HG03439 (cell line): Measurements from ENCODE around the gene CA5A.
"Not testable (repeated sequence)": the region's sequence is repeated elsewhere in the genome, so short reads cannot be mapped to it uniquely, and the experiment has no call there.

Experiments
- ATAC-seq: cut with Tn5 transposase; IDR thresholded peaks from one replicate; pipeline ENCODE4 v1.9.1; 2021; ENCODE audit warnings: mild to moderate bottlenecking, moderate library complexity; ENCODE audit not compliant: unreplicated experiment

The CA5A gene

GRCh38 chr16:87936375-87937230 is at the start of gene CA5A:
Gene CA5A, minus strand, starts transcription at chr16:87936529. Its CDS starts 79 bp downstream, at chr16:87936450.
- no peak for ATAC-seq

- ATAC-seq, result not testable (repeated sequence)
Measured at GRCh38 chr16:87985493-87985892, 49.2 kb upstream of the CA5A start.

GRCh38 chr16:87984632-87985267 is 48.4 kb upstream of the CA5A start:
- no peak for ATAC-seq

- not testable (repeated sequence) for ATAC-seq
Measured at GRCh38 chr16:87984180-87984579, 47.9 kb upstream of the CA5A start.

GRCh38 chr16:87983737-87984097 is 47.4 kb upstream of the CA5A start:
- ATAC-seq, result not testable (repeated sequence)

DNA sequence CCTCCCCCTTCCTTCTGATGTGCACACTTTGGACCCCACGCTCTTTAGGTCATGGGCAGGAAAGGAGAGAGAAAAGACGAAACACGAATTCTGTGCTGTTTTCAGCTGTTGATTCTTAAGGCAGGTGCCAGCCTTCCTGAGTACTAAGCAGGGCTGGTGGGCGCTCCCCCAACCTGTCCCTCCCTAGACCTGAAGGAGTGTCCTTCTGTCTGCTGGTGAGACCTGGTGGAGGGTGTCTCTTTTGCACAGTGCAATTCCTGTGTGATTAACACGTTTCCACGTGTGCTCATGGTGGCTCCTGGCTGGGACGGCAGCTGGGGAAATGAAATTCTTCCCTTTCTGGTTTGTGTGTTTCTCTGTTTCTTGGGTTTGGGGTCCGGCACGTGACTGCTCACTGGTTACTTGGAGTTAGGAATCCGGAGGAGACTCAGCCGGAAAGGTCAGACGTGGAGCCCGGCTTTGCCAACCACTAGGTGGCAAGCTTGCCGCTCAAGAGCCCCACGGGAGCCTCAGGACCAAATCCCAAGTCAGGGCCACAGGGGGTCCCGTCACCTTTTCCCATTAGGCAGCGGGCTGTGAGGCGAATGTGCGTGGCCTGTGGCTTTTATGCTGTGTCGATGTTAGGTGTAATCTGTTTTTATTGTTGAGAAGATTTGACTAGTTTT is 46.9 kb upstream of the CA5A start:
- not testable (repeated sequence) for ATAC-seq

- ATAC-seq, result no peak
Measured at GRCh38 chr16:87982581-87983041, 46.3 kb upstream of the CA5A start.

- not testable (repeated sequence) for ATAC-seq
Measured at GRCh38 chr16:87981376-87981775, 45.0 kb upstream of the CA5A start.

DNA sequence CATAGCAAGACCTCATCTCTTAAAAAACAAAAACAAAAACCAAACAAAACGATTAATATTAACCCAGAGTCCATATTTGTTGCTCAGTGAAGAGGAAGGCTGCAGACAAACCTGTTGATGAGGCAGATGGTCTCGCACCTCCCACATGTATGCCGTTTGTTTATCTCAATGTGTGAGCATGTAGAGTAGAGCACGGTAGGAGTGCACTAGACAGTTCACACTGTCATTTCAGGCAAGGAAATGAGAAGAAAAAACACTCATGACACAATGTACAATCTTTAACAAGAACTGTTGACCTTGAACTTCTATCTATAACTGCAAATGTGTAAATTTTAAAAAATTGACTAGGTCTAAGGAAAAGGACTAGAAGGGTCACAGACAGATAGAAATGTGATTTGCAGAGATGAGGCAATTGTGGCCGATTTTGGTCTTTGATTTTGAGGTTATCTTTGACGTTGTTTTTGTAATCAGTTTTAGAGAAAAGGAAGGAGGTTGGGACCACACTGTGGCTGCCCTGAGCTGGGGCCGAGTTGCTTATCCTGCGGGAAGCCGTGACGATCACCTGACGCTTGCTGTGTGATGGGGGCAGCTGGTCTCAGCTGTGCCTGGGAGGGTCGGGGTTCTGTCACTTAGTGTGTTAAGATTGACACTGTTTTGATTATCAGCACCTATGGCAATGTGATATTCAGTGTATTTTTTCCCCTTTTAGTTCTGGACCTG is 43.7 kb upstream of the CA5A start:
- not testable (repeated sequence) for ATAC-seq

DNA sequence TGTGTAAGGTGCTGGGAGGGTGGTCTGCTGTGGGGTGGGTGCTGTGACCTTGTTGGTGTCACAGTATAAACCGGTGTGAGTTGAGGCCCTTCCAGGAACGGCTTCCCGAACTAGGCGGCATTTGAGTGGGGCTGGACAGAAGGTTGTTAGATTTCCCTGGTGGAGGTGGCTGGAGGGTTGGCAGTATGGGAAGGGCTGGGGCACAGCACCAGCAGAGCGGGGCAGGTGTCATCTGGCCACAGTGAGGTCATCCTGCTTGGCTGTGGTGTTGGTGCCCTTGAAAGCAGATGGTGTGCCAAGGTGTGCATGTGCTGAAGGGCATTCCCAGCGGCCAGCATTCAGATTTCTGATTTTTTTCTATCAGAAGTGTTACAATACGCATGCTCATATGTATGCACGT is 43.0 kb upstream of the CA5A start:
- ATAC-seq, result no peak

- ATAC-seq, result no peak
Measured at GRCh38 chr16:87978127-87978526, 41.8 kb upstream of the CA5A start.

GRCh38 chr16:87976665-87977064 is 40.3 kb upstream of the CA5A start:
- no peak for ATAC-seq

GRCh38 chr16:87974178-87974577 is 37.8 kb upstream of the CA5A start:
- ATAC-seq, result no peak

DNA sequence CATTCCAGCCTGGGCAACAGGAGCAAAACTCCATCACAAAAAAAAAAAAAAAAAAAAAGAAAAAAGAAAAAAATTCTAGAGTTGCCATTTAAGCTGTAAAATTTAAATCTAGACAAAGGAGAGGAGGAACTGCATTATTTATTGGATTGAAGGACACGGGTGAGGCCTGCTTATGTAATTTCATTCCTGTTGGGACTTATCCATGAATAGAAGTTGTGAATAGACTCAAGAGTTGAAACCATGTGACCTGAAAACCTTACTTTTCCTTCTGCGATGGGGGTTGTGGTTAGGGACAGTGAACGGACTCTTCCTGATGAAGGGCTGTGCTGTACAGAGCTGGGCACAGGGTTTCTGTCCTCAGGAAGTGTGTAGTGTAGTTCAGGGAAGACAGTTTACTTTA is 37.4 kb upstream of the CA5A start:
- ATAC-seq, result no peak

GRCh38 chr16:87971933-87972332 is 35.6 kb upstream of the CA5A start:
- no peak for ATAC-seq

- ATAC-seq, result no peak
Measured at GRCh38 chr16:87970186-87970585, 33.9 kb upstream of the CA5A start.

- ATAC-seq, result no peak
Measured at GRCh38 chr16:87968541-87968940, 32.2 kb upstream of the CA5A start.

DNA sequence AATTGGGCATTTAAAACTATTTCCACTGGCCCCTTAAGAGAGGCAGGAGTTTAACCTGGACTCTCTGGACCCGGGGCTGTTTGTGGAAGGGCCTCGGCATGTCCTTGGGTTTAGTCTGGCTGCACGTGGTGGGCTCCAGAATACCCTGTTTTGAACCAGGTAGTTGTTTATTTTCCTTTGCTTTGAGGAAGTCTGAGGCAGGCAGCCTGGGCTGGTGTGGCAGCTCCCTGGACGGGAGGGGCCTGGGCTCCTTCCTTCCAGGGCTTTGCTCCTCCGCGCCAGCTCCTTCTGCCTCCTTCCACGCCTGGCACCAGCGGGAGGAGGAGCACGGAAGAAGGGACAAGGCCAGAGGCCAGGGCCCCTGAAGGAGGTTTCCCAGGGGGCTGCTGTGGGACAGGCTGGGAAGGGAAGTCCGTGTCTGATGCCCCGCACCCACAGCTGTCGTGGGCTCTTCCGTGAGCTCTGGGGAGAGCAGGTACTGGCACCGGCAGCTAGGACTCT is 30.4 kb upstream of the CA5A start:
- ATAC-seq, result no peak

- no peak for ATAC-seq
Measured at GRCh38 chr16:87966064-87966645, 29.8 kb upstream of the CA5A start.

- no peak for ATAC-seq
Measured at GRCh38 chr16:87965417-87965816, 29.1 kb upstream of the CA5A start.
